ENCODE data around the gene ADGRA1. TPM values are rescaled to one million over a fixed set of nuclear protein-coding genes. Genes with fewer than 3 reads are reported as not detected.

ADGRA1 gene
- total and polyA plus RNA-seq, 10 of the 15 experiments (the other 5 are each of a cell fraction or from before 2014, with no cell fraction given) = not detected

GRCh38 chr10:133100706-133101415 is 13.1 kb downstream of the ADGRA1 start:
- no peak overlapping the region for H3K4me2 ChIP-seq (ENCODE audit: control insufficient read depth, insufficient read depth)
- SMC1A ChIA-PET (ENCODE audit: uncharacterized antibody, unreplicated experiment) = no interaction called here
- no peaks in the 10 kb centered on the region for H3K36me3 ChIP-seq (ENCODE audit: control insufficient read depth in 2 of 2, insufficient read depth in 2 of 2, low read length in 1 of 2)
- CTCF ChIA-PET = no interaction called here
- 42% methylated on average over 32 of the region's 37 CpGs for WGBS (ENCODE audit: insufficient coverage, insufficient replicate concordance, low lambda C conversion rate, missing lambda C conversion rate)
- no peak overlapping the region for H3K4me3 ChIP-seq
- ATAC-seq = no peak
- no peaks in the 10 kb centered on the region for H3K4me1 ChIP-seq (ENCODE audit: control insufficient read depth, insufficient read depth, low read length)
- H3K9me3 ChIP-seq (replicated peaks; ENCODE audit: control insufficient read depth, insufficient read depth, low read length) = no peaks in the 10 kb centered on the region; the same call in 2 of the 3 replicates
- FAIRE-seq = no peak
- H3K79me2 ChIP-seq (ENCODE audit: control insufficient read depth, insufficient read depth, low read length) = no peaks in the 10 kb centered on the region
- no peak overlapping the region for H3K27ac ChIP-seq (ENCODE audit: control insufficient read depth, insufficient read depth)
- TF ChIP-seq, protein P1, sequence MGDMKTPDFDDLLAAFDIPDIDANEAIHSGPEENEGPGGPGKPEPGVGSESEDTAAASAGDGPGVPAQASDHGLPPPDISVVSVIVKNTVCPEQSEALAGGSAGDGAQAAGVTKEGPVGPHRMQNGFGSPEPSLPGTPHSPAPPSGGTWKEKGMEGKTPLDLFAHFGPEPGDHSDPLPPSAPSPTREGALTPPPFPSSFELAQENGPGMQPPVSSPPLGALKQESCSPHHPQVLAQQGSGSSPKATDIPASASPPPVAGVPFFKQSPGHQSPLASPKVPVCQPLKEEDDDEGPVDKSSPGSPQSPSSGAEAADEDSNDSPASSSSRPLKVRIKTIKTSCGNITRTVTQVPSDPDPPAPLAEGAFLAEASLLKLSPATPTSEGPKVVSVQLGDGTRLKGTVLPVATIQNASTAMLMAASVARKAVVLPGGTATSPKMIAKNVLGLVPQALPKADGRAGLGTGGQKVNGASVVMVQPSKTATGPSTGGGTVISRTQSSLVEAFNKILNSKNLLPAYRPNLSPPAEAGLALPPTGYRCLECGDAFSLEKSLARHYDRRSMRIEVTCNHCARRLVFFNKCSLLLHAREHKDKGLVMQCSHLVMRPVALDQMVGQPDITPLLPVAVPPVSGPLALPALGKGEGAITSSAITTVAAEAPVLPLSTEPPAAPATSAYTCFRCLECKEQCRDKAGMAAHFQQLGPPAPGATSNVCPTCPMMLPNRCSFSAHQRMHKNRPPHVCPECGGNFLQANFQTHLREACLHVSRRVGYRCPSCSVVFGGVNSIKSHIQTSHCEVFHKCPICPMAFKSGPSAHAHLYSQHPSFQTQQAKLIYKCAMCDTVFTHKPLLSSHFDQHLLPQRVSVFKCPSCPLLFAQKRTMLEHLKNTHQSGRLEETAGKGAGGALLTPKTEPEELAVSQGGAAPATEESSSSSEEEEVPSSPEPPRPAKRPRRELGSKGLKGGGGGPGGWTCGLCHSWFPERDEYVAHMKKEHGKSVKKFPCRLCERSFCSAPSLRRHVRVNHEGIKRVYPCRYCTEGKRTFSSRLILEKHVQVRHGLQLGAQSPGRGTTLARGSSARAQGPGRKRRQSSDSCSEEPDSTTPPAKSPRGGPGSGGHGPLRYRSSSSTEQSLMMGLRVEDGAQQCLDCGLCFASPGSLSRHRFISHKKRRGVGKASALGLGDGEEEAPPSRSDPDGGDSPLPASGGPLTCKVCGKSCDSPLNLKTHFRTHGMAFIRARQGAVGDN (IDR thresholded peaks at IDR 0.05) = no peak
- no peak for TF ChIP-seq NRF1 (conservative IDR thresholded peaks at IDR 0.05; ENCODE audit: low read depth, low read length)
- TF ChIP-seq EGR1 (IDR thresholded peaks at IDR 0.05; ENCODE audit: borderline replicate concordance in 1 of 2, low read depth in 2 of 2, low read length in 2 of 2) = no peak
- no TSS peak for BruUV-seq (replicated peaks)
- H2AFZ ChIP-seq (ENCODE audit: control insufficient read depth, low read depth, low read length) = no peak overlapping the region
- no peak for DNase-seq (ENCODE audit: low read depth, low spot score)
- POLR2A ChIA-PET = no interaction called here
- no peak overlapping the region for H3K9ac ChIP-seq (ENCODE audit: control insufficient read depth, insufficient read depth, low read length)
- RAD21 ChIA-PET (ENCODE audit: unreplicated experiment) = no interaction called here
- in situ Hi-C loops (cut with MboI) = no loop called here
- no peaks in the 10 kb centered on the region for H4K20me1 ChIP-seq (ENCODE audit: control insufficient read depth, insufficient read depth)
- no peaks in the 10 kb centered on the region for H3K27me3 ChIP-seq (replicated peaks in 1 of 2; ENCODE audit: control insufficient read depth in 2 of 2, insufficient read depth in 2 of 2, low read length in 1 of 2)
- intact Hi-C loops (cut with micrococcal nuclease; ENCODE audit: unreplicated experiment) = no loop called here
